Upper lobe of left lung (tissue), 4 donors: Measurements from ENCODE around the gene KLK1.

Experiments used
- CTCF ChIP-seq, 6 experiments: fragments of 450-650 bp in 4 of 6; fragments of 200-600 bp in 2 of 6; sonication (generic) in 2 of 6; IDR thresholded peaks; one replicate each; pipeline ENCODE4 v1.5.1; 2016 to 2019; ENCODE audit warnings: antibody characterized with exemption in 6 of 6
- EP300 ChIP-seq, 4 donors: sonication (generic); formaldehyde crosslinking; IDR thresholded peaks; one replicate each; pipeline ENCODE4 v1.5.1; 2017; ENCODE audit warnings: antibody characterized with exemption in 4 of 4, control low read depth in 2 of 4
- POLR2A ChIP-seq, 4 donors: fragments of 450-650 bp; IDR thresholded peaks; one replicate each; pipeline ENCODE4 v1.5.1; 2016 to 2017; ENCODE audit warnings: antibody characterized with exemption in 4 of 4, mild to moderate bottlenecking in 2 of 4
- POLR2AphosphoS5 ChIP-seq, 2 donors: sonication (generic); formaldehyde crosslinking; IDR thresholded peaks; one replicate each; pipeline ENCODE4 v1.5.1; 2017; ENCODE audit warnings: antibody characterized with exemption in 2 of 2

- TF ChIP-seq POLR2A (IDR thresholded peaks at IDR 0.05), result no peak
- no peak for TF ChIP-seq CTCF (IDR thresholded peaks at IDR 0.05)
- TF ChIP-seq EP300 (IDR thresholded peaks at IDR 0.05), result no peak
- no peak for TF ChIP-seq POLR2AphosphoS5 (IDR thresholded peaks at IDR 0.05)
Observed at GRCh38 chr19:50827476-50827875, 3.9 kb upstream of the KLK1 start.
